BJ (cell line): ENCODE results near the gene PLA2G2C. TPM values are rescaled to one million over a fixed set of nuclear protein-coding genes. Genes with fewer than 3 reads are reported as not detected.

Experiments used
- CTCF ChIA-PET: fragments of 350-600 bp; formaldehyde crosslinking; extraction: SDS; loops from one replicate; lab custom pipeline; 2021; ENCODE audit warnings: antibody characterized with exemption, inconsistent platforms; lab: Yijun Ruan, JAX
- POLR2A ChIA-PET: fragments of 300-600 bp; sonication (Branson Sonifier 250); formaldehyde crosslinking; extraction: SDS; loops from one replicate; lab custom pipeline; 2021; ENCODE audit warnings: antibody characterized with exemption; lab: Charles Lee
- DNase-seq: peaks from one replicate; pipeline ENCODE4 v3.0.0-alpha.2; 2011; ENCODE audit warnings: low read depth
- H3K27me3 ChIP-seq: 2 replicates; pipeline ENCODE4 v1.6.0; 2011; ENCODE audit warnings: low read length; ENCODE audit not compliant: control insufficient read depth, insufficient read depth
- H3K36me3 ChIP-seq: 2 replicates; pipeline ENCODE4 v1.5.1; 2011; ENCODE audit warnings: low read length; ENCODE audit not compliant: control insufficient read depth, insufficient read depth
- H3K4me3 ChIP-seq: 2 replicates; pipeline ENCODE4 v1.5.1; 2011; ENCODE audit warnings: low read depth, mild to moderate bottlenecking, control low read depth, low read length
- CTCF ChIP-seq: IDR thresholded peaks from 2 replicates; pipeline ENCODE4 v1.5.1; 2011; ENCODE audit warnings: low read depth, mild to moderate bottlenecking, control low read depth, inconsistent platforms, low read length, moderate library complexity; ENCODE audit not compliant: insufficient read depth
- polyA plus RNA-seq: library from polyadenylated mRNA; depleted of rRNA; stranded (reverse); fragments of >200 nt; gene quantifications from 2 replicates; pipeline ENCODE4 v1.2.3, GENCODE V29; 2011

Gene PLA2G2C
- polyA plus RNA-seq, 1 experiment: not detected

DNA sequence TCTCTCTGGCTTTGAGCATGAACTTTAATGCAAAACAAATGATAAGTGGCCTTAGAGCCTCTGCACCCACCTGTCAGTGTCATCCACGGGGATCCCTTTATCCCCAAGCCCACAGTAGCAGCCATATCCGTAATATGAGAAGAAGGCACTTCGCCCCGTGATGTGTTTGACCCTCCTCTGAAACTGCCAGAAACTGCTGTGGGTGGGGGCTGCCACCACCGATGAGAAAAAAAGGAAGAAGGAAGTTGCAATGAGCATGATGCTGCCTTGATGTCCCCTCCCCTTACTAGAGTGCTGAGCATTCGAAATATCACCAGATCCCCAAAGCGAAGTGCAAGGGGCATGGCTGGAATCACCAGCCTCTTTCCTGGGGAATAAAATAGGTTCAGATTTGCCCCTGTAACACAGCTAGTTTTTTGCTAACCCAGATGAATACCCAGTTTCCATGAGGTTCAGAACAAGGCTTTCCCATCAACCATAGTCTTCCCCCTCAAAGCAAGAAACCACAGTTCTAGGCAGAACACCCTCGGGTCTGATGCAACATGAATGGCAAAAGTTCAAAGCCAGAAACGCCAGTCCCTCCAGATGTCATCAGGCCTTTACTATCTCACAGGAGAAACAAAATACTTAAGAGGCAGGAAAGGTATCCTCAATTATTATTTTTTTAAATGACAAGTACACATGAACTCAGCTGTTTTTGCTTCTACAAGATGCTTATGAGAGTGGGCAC, 11.2 kb downstream of the PLA2G2C start:
- ChIA-PET CTCF (interaction anchor here (1.0 kb wide), 1 partner anchor 256 kb away, joined by 3 read pairs; no protein-coding TSS in a partner anchor), POLR2A (no interaction called here)
- Histone ChIP-seq H3K36me3 (no peaks in the 10 kb centered on the region), H3K27me3 (no peaks in the 10 kb centered on the region), H3K4me3 (no peak overlapping the region)
- DNase-seq: no peak
- no peak for TF ChIP-seq CTCF

DNA sequence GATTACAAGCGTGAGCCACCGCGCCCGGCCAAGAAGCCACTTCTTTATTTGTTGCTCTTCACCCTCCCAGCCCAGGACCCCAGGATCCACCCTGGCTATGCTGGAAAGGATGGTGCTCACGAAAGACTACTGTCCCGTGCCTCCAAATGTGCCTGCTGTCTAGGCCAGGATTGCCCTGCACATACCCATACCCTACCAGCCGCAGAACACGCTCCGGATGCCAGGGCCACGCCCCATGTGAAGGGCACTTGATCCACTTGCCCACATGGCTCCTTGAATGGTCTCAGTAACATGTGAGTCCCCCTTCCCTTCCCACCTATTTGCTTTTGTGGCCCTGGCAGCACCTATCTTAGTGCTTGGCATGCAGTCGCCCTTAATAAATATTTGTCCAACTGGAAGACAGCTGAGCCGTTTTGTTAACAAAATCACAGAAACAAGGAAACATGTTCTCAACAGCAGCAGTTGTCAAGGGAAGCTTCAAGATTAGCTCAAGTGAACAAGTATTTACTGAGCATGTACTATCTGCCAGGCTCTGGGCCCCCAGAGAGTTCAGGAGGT, 14.2 kb downstream of the PLA2G2C start:
- peaks cover 3% of the 10 kb centered on the region; the same call in 1 of the 2 replicates for H3K27me3 ChIP-seq
- no peak for DNase-seq
- POLR2A ChIA-PET: no interaction called here
- H3K4me3 ChIP-seq: no peak overlapping the region
- no peaks in the 10 kb centered on the region for H3K36me3 ChIP-seq
- CTCF ChIA-PET: interaction anchor here (1.4 to 2.0 kb wide), 2 partner anchors 19 to 22 kb away, joined by 6 to 7 read pairs; no protein-coding TSS in a partner anchor
- no peak for TF ChIP-seq CTCF

- CTCF ChIA-PET: interaction anchor here (0.8 to 1.4 kb wide), 2 partner anchors 18 to 24 kb away, joined by 3 to 5 read pairs; no protein-coding TSS in a partner anchor
- POLR2A ChIA-PET: no interaction called here
- H3K36me3 ChIP-seq: no peaks in the 10 kb centered on the region
Measured at GRCh38 chr1:20169932-20170331, 16.4 kb downstream of the PLA2G2C start.

GRCh38 chr1:20168564-20169491, 17.5 kb downstream of the PLA2G2C start:
- POLR2A ChIA-PET: no interaction called here

More at GRCh38 chr1:20169932-20170331, 16.4 kb downstream of the PLA2G2C start:
- Histone ChIP-seq H3K4me3 (no peak overlapping the region), H3K27me3 (peaks cover 6% of the 10 kb centered on the region)
- TF ChIP-seq CTCF: no peak
- no peak for DNase-seq

More at GRCh38 chr1:20168564-20169491, 17.5 kb downstream of the PLA2G2C start:
- CTCF ChIA-PET: no interaction called here
- no peak for DNase-seq
- peaks cover 6% of the 10 kb centered on the region for H3K27me3 ChIP-seq
- TF ChIP-seq CTCF: no peak
- no peak overlapping the region for H3K4me3 ChIP-seq
- H3K36me3 ChIP-seq: no peaks in the 10 kb centered on the region
